Common myeloid progenitor, CD34-positive (primary cell): Measurements from ENCODE around the gene NRG3.

Source experiments
- CTCF ChIA-PET: fragments of 350-600 bp; sonication (Branson Sonifier 250); formaldehyde crosslinking; loops from one replicate; lab custom pipeline; 2021; ENCODE audit warnings: antibody characterized with exemption; lab: Charles Lee
- POLR2A ChIA-PET: fragments of 350-600 bp; sonication (Branson Sonifier 250); formaldehyde crosslinking; loops from one replicate; lab custom pipeline; 2021; ENCODE audit warnings: antibody characterized with exemption; lab: Charles Lee
- DNase-seq, 3 donors: peaks; one replicate each; pipeline versions ENCODE4 v3.0.0 to v3.0.0-alpha.2; 2013
- H3K27ac ChIP-seq, 2 experiments: 1 replicate in 1 of 2; 2 replicates in 1 of 2; pipeline ENCODE4 v1.7.0; 2013; ENCODE audit warnings: inconsistent platforms in 2 of 2, low read length in 2 of 2, mild to moderate bottlenecking in 2 of 2, low read depth in 1 of 2, moderate library complexity in 1 of 2; ENCODE audit not compliant: severe bottlenecking in 2 of 2, insufficient read depth in 1 of 2, poor library complexity in 1 of 2
- H3K27me3 ChIP-seq, 5 experiments: replicated peaks in 2 of 5; 1 replicate in 3 of 5; 2 replicates in 2 of 5; pipeline versions ENCODE4 v1.6.1 to v1.7.0; 2013; ENCODE audit warnings: low read length in 4 of 5, mild to moderate bottlenecking in 2 of 5, moderate library complexity in 2 of 5, inconsistent platforms in 1 of 5; ENCODE audit not compliant: insufficient read depth in 5 of 5, control insufficient read depth in 4 of 5
- H3K36me3 ChIP-seq, 4 experiments: 1 replicate in 2 of 4; 2 replicates in 2 of 4; pipeline versions ENCODE4 v1.6.1 to v1.7.0; 2013; ENCODE audit warnings: low read length in 3 of 4, control low read depth in 1 of 4, mild to moderate bottlenecking in 1 of 4; ENCODE audit not compliant: control insufficient read depth in 4 of 4, insufficient read depth in 4 of 4
- H3K4me1 ChIP-seq, 4 experiments: 1 replicate in 3 of 4; 2 replicates in 1 of 4; pipeline versions ENCODE4 v1.6.1 to v1.7.1; 2013; ENCODE audit warnings: low read length in 3 of 4, mild to moderate bottlenecking in 3 of 4, control low read depth in 1 of 4, inconsistent platforms in 1 of 4, moderate library complexity in 1 of 4; ENCODE audit not compliant: control insufficient read depth in 4 of 4, insufficient read depth in 4 of 4; ENCODE audit errors: control extremely low read depth in 1 of 4
- H3K4me3 ChIP-seq, 7 experiments: 1 replicate in 4 of 7; 2 replicates in 3 of 7; pipeline versions ENCODE4 v1.5.1 to v1.7.0; 2013; ENCODE audit warnings: mild to moderate bottlenecking in 7 of 7, low read length in 6 of 7, moderate library complexity in 6 of 7, inconsistent platforms in 2 of 7, low read depth in 2 of 7, control low read depth in 1 of 7; ENCODE audit not compliant: insufficient read depth in 4 of 7, control insufficient read depth in 1 of 7; ENCODE audit errors: extremely low read depth in 1 of 7
- H3K9me3 ChIP-seq, 5 experiments: 1 replicate in 4 of 5; 2 replicates in 1 of 5; pipeline versions ENCODE4 v1.6.1 to v1.7.1; 2013; ENCODE audit warnings: low read length in 4 of 5, mild to moderate bottlenecking in 2 of 5, inconsistent platforms in 1 of 5, low read depth in 1 of 5, moderate library complexity in 1 of 5; ENCODE audit not compliant: control insufficient read depth in 4 of 5, insufficient read depth in 2 of 5; ENCODE audit errors: control extremely low read depth in 1 of 5
- WGBS: methylation state at CpG from one replicate; pipeline ENCODE4 v1.1.5; 2013; ENCODE audit not compliant: insufficient coverage; 5-methylcytosine and 5-hydroxymethylcytosine counted together

Gene NRG3

GRCh38 chr10:82778908-82779307 lies 903.9 kb downstream of the NRG3 start:
- H3K4me3 ChIP-seq: no peak overlapping the region
- H3K27ac ChIP-seq: no peak overlapping the region
- DNase-seq: no peak
- WGBS: 42% methylated on average over 2 of the region's 3 CpGs
- CTCF ChIA-PET: no interaction called here
- H3K36me3 ChIP-seq: no peaks in the 10 kb centered on the region
- POLR2A ChIA-PET: no interaction called here
- no peaks in the 10 kb centered on the region for H3K9me3 ChIP-seq
- H3K4me1 ChIP-seq: no peaks in the 10 kb centered on the region
- H3K27me3 ChIP-seq: no peaks in the 10 kb centered on the region

- CTCF ChIA-PET: interaction anchor here (0.8 to 1.4 kb wide), 5 partner anchors 14 to 1078 kb away, joined by 3 to 4 read pairs (median 3); no protein-coding TSS in a partner anchor
- H3K27me3 ChIP-seq: no peaks in the 10 kb centered on the region
Observed at GRCh38 chr10:82796510-82796909, 921.5 kb downstream of the NRG3 start.

GRCh38 chr10:82801289-82801688 lies 926.3 kb downstream of the NRG3 start:
- 100% methylated on average over 1 of the region's 1 CpG for WGBS
- no peaks in the 10 kb centered on the region for H3K4me1 ChIP-seq
- no peaks in the 10 kb centered on the region for H3K9me3 ChIP-seq
- ChIA-PET CTCF (no interaction called here), POLR2A (no interaction called here)
- DNase-seq: no peak
- H3K27ac ChIP-seq: no peak overlapping the region
- no peaks in the 10 kb centered on the region for H3K36me3 ChIP-seq
- no peaks in the 10 kb centered on the region for H3K27me3 ChIP-seq
- no peak overlapping the region for H3K4me3 ChIP-seq

More at GRCh38 chr10:82796510-82796909, 921.5 kb downstream of the NRG3 start:
- POLR2A ChIA-PET: no interaction called here
- Histone ChIP-seq H3K4me3 (no peak overlapping the region), H3K4me1 (no peaks in the 10 kb centered on the region), H3K9me3 (no peaks in the 10 kb centered on the region), H3K36me3 (no peaks in the 10 kb centered on the region), H3K27ac (no peak overlapping the region)
- DNase-seq: peak in 1 of 3 donors; percentile 2

GRCh38 chr10:82811621-82812020 lies 936.6 kb downstream of the NRG3 start:
- H3K27ac ChIP-seq: no peak overlapping the region
- DNase-seq: peak in 1 of 3 donors; percentile 1
- ChIA-PET POLR2A (no interaction called here), CTCF (interaction anchor here (1.2 kb wide), 1 partner anchor 9 kb away, joined by 3 read pairs; no protein-coding TSS in a partner anchor)
- no peaks in the 10 kb centered on the region for H3K4me1 ChIP-seq
- 67% methylated on average over 1 of the region's 1 CpG for WGBS
- no peaks in the 10 kb centered on the region for H3K27me3 ChIP-seq
- no peaks in the 10 kb centered on the region for H3K36me3 ChIP-seq
- H3K9me3 ChIP-seq: no peaks in the 10 kb centered on the region
- H3K4me3 ChIP-seq: no peak overlapping the region

GRCh38 chr10:82813856-82814255 lies 938.9 kb downstream of the NRG3 start:
- 96% methylated on average over 5 of the region's 5 CpGs for WGBS
- ChIA-PET POLR2A (no interaction called here), CTCF (no interaction called here)
- Histone ChIP-seq H3K4me1 (no peaks in the 10 kb centered on the region), H3K27ac (no peak overlapping the region), H3K4me3 (no peak overlapping the region), H3K9me3 (no peaks in the 10 kb centered on the region), H3K27me3 (no peaks in the 10 kb centered on the region), H3K36me3 (no peaks in the 10 kb centered on the region)
- no peak for DNase-seq

GRCh38 chr10:82814635-82815034 lies 939.6 kb downstream of the NRG3 start:
- Histone ChIP-seq H3K4me3 (no peak overlapping the region), H3K9me3 (no peaks in the 10 kb centered on the region), H3K4me1 (no peaks in the 10 kb centered on the region), H3K36me3 (no peaks in the 10 kb centered on the region), H3K27me3 (no peaks in the 10 kb centered on the region), H3K27ac (no peak overlapping the region)
- ChIA-PET CTCF (no interaction called here), POLR2A (no interaction called here)
- no peak for DNase-seq

- CTCF ChIA-PET: no interaction called here
- POLR2A ChIA-PET: no interaction called here
- no peaks in the 10 kb centered on the region for H3K27me3 ChIP-seq
- WGBS: 72% methylated on average over 4 of the region's 7 CpGs
- no peaks in the 10 kb centered on the region for H3K36me3 ChIP-seq
- H3K4me1 ChIP-seq: no peaks in the 10 kb centered on the region
- no peaks in the 10 kb centered on the region for H3K9me3 ChIP-seq
- no peak for DNase-seq
- H3K27ac ChIP-seq: no peak overlapping the region
- H3K4me3 ChIP-seq: no peak overlapping the region
Observed at GRCh38 chr10:82815680-82816079, 940.7 kb downstream of the NRG3 start.
